Measurements from ENCODE around the gene WDR77.

- no peak for TF ChIP-seq CEBPB (IDR thresholded peaks at IDR 0.05; ENCODE audit: low read depth, low read length)
- TF ChIP-seq, protein P1, sequence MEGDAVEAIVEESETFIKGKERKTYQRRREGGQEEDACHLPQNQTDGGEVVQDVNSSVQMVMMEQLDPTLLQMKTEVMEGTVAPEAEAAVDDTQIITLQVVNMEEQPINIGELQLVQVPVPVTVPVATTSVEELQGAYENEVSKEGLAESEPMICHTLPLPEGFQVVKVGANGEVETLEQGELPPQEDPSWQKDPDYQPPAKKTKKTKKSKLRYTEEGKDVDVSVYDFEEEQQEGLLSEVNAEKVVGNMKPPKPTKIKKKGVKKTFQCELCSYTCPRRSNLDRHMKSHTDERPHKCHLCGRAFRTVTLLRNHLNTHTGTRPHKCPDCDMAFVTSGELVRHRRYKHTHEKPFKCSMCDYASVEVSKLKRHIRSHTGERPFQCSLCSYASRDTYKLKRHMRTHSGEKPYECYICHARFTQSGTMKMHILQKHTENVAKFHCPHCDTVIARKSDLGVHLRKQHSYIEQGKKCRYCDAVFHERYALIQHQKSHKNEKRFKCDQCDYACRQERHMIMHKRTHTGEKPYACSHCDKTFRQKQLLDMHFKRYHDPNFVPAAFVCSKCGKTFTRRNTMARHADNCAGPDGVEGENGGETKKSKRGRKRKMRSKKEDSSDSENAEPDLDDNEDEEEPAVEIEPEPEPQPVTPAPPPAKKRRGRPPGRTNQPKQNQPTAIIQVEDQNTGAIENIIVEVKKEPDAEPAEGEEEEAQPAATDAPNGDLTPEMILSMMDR (conservative IDR thresholded peaks at IDR 0.05; ENCODE audit: low read depth, low read length) = no peak
- no peak for TF ChIP-seq POLR2A (IDR thresholded peaks at IDR 0.05; ENCODE audit: low read depth, low read length)
- no peak for TF ChIP-seq RAD21 (IDR thresholded peaks at IDR 0.05; ENCODE audit: low read length)
- no peak for TF ChIP-seq FOS (IDR thresholded peaks at IDR 0.05; ENCODE audit: low read depth, low read length)
- TF ChIP-seq, protein P2, sequence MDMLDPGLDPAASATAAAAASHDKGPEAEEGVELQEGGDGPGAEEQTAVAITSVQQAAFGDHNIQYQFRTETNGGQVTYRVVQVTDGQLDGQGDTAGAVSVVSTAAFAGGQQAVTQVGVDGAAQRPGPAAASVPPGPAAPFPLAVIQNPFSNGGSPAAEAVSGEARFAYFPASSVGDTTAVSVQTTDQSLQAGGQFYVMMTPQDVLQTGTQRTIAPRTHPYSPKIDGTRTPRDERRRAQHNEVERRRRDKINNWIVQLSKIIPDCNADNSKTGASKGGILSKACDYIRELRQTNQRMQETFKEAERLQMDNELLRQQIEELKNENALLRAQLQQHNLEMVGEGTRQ (IDR thresholded peaks at IDR 0.05; ENCODE audit: low read depth, low read length) = no peak
- TF ChIP-seq MAFK (IDR thresholded peaks at IDR 0.05; ENCODE audit: low read depth, low read length) = no peak
- TF ChIP-seq MXI1 (IDR thresholded peaks at IDR 0.05; ENCODE audit: borderline replicate concordance, low read depth, low read length) = no peak
- no peak for TF ChIP-seq MAZ (IDR thresholded peaks at IDR 0.05; ENCODE audit: borderline replicate concordance, low read depth, low read length)
- no peak for TF ChIP-seq RCOR1 (IDR thresholded peaks at IDR 0.05; ENCODE audit: insufficient replicate concordance, low read length)
- TF ChIP-seq ELK1 (IDR thresholded peaks at IDR 0.05; ENCODE audit: borderline replicate concordance, low read depth, low read length) = no peak
- no peak for TF ChIP-seq RFX5 (IDR thresholded peaks at IDR 0.05; ENCODE audit: low read depth, low read length)
- no peak for TF ChIP-seq NFE2L2 (IDR thresholded peaks at IDR 0.05; ENCODE audit: low read depth, low read length)
Observed at GRCh38 chr1:111466480-111466879, 17.4 kb upstream of the WDR77 start.

Data from IMR-90 (cell line).